ENCODE measurements around the gene ZBTB3.
A peak's percentile ranks its signal among the peaks of the same experiment; 100 is the strongest.

GRCh38 chr11:62753736-62754603 lies at the start of gene ZBTB3:
- TF ChIP-seq CTCF (IDR thresholded peaks at IDR 0.05) (peak in 2 of 5 experiments; percentile 49 to 67), POLR2A (IDR thresholded peaks at IDR 0.05) (peak; percentile 94), POLR2AphosphoS5 (IDR thresholded peaks at IDR 0.05) (peak; percentile 74 to 90 (median 90)), EP300 (IDR thresholded peaks at IDR 0.05; ENCODE audit: low read depth) (no peak)
